GM19240 (cell line): ENCODE results near the gene PPP4C.
"Not testable (repeated sequence)": the region's sequence is repeated elsewhere in the genome, so short reads cannot be mapped to it uniquely, and the experiment has no call there.

Source experiments
- DNase-seq: peaks from one replicate; pipeline ENCODE4 v3.0.0; 2011; ENCODE audit warnings: low spot score; ENCODE audit not compliant: insufficient read length

Gene PPP4C

GRCh38 chr16:30075503-30076275 lies at the start of gene PPP4C:
PPP4C (plus strand) TSS chr16:30075994; CDS start chr16:30076378, 384 bp downstream.
- peak; percentile 95 for DNase-seq

GRCh38 chr16:30026449-30026848 lies 49.3 kb upstream of the PPP4C start:
- no peak for DNase-seq

GRCh38 chr16:30027588-30028437 lies 48.0 kb upstream of the PPP4C start:
- DNase-seq, result no peak

- DNase-seq, result no peak
Measured at GRCh38 chr16:30028438-30029076, 47.2 kb upstream of the PPP4C start.

- DNase-seq, result no peak
Measured at GRCh38 chr16:30030011-30030685, 45.6 kb upstream of the PPP4C start.

GRCh38 chr16:30030841-30031413 lies 44.9 kb upstream of the PPP4C start, which contains the start of gene TLCD3B:
TLCD3B (minus strand) TSS chr16:30031271; CDS start chr16:30030527, 744 bp downstream.
- no peak for DNase-seq

GRCh38 chr16:30031477-30031918 lies 44.3 kb upstream of the PPP4C start:
- DNase-seq, result no peak

GRCh38 chr16:30032083-30032819 lies 43.5 kb upstream of the PPP4C start:
- peak; percentile 57 for DNase-seq

GRCh38 chr16:30033270-30033669 lies 42.5 kb upstream of the PPP4C start:
- no peak for DNase-seq

GRCh38 chr16:30040221-30040620 lies 35.6 kb upstream of the PPP4C start:
- DNase-seq, result no peak

GRCh38 chr16:30040690-30041089 lies 35.1 kb upstream of the PPP4C start:
- DNase-seq, result not testable (repeated sequence)

GRCh38 chr16:30041841-30042240 lies 34.0 kb upstream of the PPP4C start:
- no peak for DNase-seq

GRCh38 chr16:30046178-30046577 lies 29.6 kb upstream of the PPP4C start:
- no peak for DNase-seq

GRCh38 chr16:30046588-30046987 lies 29.2 kb upstream of the PPP4C start:
- DNase-seq, result no peak

GRCh38 chr16:30049871-30050270 lies 25.9 kb upstream of the PPP4C start:
- no peak for DNase-seq

- no peak for DNase-seq
Measured at GRCh38 chr16:30051518-30051917, 24.3 kb upstream of the PPP4C start.

GRCh38 chr16:30052671-30053372 lies 23.0 kb upstream of the PPP4C start:
- DNase-seq, result peak; percentile 90

- DNase-seq, result no peak
Measured at GRCh38 chr16:30053376-30054015, 22.3 kb upstream of the PPP4C start.

- no peak for DNase-seq
Measured at GRCh38 chr16:30054451-30054850, 21.3 kb upstream of the PPP4C start.
